Activated B cell treated with CpG ODN at 0.5 μM for 24 hours (primary cell): Measurements from ENCODE around the gene PSMB8. TPM values are rescaled to one million over a fixed set of nuclear protein-coding genes. Genes with fewer than 3 reads are reported as not detected.

Source experiments
- ATAC-seq: fragments of 200-7000 bp; cut with Tn5 transposase; one replicate; pipeline ENCODE4 v1.10.0; 2021; ENCODE audit warnings: low read depth, mild to moderate bottlenecking, moderate library complexity
- CTCF ChIA-PET: fragments of 350-600 bp; sonication (Branson Sonifier 250); formaldehyde crosslinking; loops from one replicate; lab custom pipeline; 2021; ENCODE audit warnings: antibody characterized with exemption; lab: Charles Lee
- POLR2A ChIA-PET: fragments of 350-600 bp; sonication (Branson Sonifier 250); formaldehyde crosslinking; loops from one replicate; lab custom pipeline; 2021; ENCODE audit warnings: antibody characterized with exemption; lab: Charles Lee
- DNase-seq: peaks from one replicate; pipeline ENCODE4 v3.0.0; 2022
- H3K27ac Mint-ChIP-seq: one replicate; pipeline ENCODE4 v1.8.0; 2020; ENCODE audit warnings: mixed read lengths
- H3K27me3 Mint-ChIP-seq: one replicate; pipeline ENCODE4 v1.8.0; 2021; ENCODE audit warnings: mixed read lengths
- H3K36me3 Mint-ChIP-seq: one replicate; pipeline ENCODE4 v1.8.0; 2021; ENCODE audit warnings: low read depth, mixed read lengths
- H3K4me1 Mint-ChIP-seq: one replicate; pipeline ENCODE4 v1.8.0; 2021; ENCODE audit warnings: mixed read lengths
- H3K4me3 Mint-ChIP-seq: one replicate; pipeline ENCODE4 v1.8.0; 2020; ENCODE audit warnings: mild to moderate bottlenecking, mixed read lengths
- H3K9me3 Mint-ChIP-seq: one replicate; pipeline ENCODE4 v1.8.0; 2020; ENCODE audit warnings: mixed read lengths
- intact Hi-C: fragments of 100-400 bp; cut with micrococcal nuclease; formaldehyde crosslinking; loops from one replicate; pipeline ENCODE4 v1.15.1; 2024
- total RNA-seq: library from RNA; stranded (reverse); gene quantifications from 2 replicates; pipeline ENCODE4 v1.2.3, GENCODE V29; 2022
- TF ChIP-seq, protein P1 (sequence below): fragments of 200-600 bp; IDR thresholded peaks from one replicate; pipeline ENCODE4 v1.8.0; 2022; ENCODE audit warnings: antibody characterized with exemption, mild to moderate bottlenecking

PSMB8 gene
- total RNA-seq, 1 donor from 2014 or later: 182 TPM

DNA sequence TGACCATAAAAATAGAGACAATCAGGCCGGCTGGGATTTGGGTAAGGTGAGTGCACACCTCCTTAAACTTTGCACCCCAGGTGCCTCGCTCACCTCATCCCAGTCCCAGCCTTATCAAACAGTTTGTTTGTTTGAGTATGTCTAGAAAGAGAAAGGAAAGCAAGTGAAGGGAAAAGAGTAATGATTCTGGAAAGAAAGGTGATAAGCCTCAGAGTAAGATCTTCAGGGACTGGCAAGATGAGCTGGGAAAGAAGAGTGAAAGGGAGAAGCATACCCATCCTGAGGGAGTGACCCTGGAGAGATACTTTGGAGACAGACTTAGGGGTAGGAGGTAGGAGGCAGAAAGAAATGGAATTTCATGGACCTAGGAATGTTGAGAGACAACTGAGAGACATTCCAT is 7.0 kb downstream of the PSMB8 start:
- H3K27me3 Mint-ChIP-seq: no peaks in the 10 kb centered on the region
- ChIA-PET POLR2A (interaction anchor here (2.7 to 11.9 kb wide), 3 partner anchors 17 to 32 kb away, joined by 29 to 904 read pairs (median 240); partner anchors contain the start of genes PSMB9 and TAP1), CTCF (interaction anchor here (0.7 to 9.7 kb wide), 4 partner anchors 9 to 148 kb away, joined by 3 to 218 read pairs (median 121); partner anchors contain the start of genes PSMB9 and TAP1)
- H3K9me3 Mint-ChIP-seq: no peaks in the 10 kb centered on the region
- H3K4me1 Mint-ChIP-seq: peaks cover 86% of the 10 kb centered on the region
- ATAC-seq: no peak
- peak overlapping the region; percentile 92 for H3K4me3 Mint-ChIP-seq
- DNase-seq: no peak
- TF ChIP-seq, protein P1, sequence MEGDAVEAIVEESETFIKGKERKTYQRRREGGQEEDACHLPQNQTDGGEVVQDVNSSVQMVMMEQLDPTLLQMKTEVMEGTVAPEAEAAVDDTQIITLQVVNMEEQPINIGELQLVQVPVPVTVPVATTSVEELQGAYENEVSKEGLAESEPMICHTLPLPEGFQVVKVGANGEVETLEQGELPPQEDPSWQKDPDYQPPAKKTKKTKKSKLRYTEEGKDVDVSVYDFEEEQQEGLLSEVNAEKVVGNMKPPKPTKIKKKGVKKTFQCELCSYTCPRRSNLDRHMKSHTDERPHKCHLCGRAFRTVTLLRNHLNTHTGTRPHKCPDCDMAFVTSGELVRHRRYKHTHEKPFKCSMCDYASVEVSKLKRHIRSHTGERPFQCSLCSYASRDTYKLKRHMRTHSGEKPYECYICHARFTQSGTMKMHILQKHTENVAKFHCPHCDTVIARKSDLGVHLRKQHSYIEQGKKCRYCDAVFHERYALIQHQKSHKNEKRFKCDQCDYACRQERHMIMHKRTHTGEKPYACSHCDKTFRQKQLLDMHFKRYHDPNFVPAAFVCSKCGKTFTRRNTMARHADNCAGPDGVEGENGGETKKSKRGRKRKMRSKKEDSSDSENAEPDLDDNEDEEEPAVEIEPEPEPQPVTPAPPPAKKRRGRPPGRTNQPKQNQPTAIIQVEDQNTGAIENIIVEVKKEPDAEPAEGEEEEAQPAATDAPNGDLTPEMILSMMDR: no peak
- peak overlapping the region; percentile 100 for H3K27ac Mint-ChIP-seq
- peaks cover 80% of the 10 kb centered on the region for H3K36me3 Mint-ChIP-seq
- intact Hi-C loops: no loop called here

DNA sequence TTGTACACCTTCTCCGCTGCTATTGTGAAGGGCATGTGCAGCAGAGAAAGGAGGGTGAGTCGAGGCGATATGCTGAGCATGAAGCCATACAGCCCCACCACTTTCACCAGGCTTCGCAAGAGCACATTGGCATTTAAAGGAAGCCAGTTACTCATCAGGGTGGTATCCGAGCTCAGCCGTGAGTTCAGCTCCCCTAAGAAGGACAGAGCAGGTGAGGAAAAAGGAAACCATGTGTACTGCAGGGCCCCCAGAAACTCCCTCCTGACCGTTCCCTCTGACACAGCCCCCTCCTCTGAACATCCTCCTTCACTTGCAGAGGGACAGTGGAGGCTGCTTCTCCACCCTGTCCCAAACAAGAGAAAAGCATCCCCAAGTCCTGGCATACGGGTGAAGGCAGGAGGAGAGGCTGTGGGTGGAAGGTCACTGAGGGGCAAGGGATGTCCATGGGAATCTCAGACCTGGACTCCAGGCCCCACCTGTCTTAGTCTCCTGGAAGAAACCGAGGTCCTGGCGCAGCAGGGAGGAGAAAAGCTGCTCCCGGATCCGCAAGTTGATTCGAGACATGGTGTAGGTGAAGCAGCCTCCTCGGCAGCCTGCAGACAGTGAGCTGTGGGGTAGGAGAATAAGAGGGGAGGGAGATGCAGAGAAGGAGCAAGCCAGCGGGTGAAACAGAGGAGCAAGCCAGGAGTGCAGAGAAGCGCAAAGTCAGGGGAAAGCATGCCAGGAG is 8.5 kb downstream of the PSMB8 start:
- Mint-ChIP-seq H3K27me3 (no peaks in the 10 kb centered on the region), H3K4me3 (peak overlapping the region; percentile 35), H3K36me3 (peaks cover 80% of the 10 kb centered on the region), H3K4me1 (peaks cover 80% of the 10 kb centered on the region), H3K9me3 (no peaks in the 10 kb centered on the region), H3K27ac (peak overlapping the region; percentile 1)
- ChIA-PET POLR2A (interaction anchor here (0.8 to 2.9 kb wide), 2 partner anchors 14 to 19 kb away, joined by 3 to 17 read pairs; partner anchors contain the start of genes PSMB9 and TAP1), CTCF (interaction anchor here (0.6 to 1.7 kb wide), 3 partner anchors 33 to 292 kb away, joined by 3 to 7 read pairs (median 6); no protein-coding TSS in a partner anchor)
- DNase-seq (no peak), ATAC-seq (no peak)
- intact Hi-C loops: no loop called here
- TF ChIP-seq, protein P1: no peak

DNA sequence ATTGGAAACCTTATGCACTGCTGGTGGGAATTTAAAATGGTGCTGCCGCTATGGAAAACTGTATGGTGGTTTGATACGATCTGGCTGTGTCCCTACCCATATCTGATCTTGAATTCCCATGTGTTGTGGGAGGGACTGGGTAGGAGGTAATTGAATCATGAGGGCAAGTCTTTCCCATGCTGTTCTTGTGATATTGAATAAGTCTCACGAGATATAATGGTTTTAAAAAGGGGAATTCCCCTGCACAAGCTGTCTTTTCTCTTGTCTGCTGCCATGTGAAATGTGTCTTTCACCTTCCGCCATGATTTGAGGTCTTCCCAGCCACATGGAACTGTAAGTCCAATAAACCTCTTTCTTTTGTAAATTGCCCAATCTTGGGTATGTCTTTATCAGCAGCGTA is 10.2 kb downstream of the PSMB8 start:
- Mint-ChIP-seq H3K27ac (peak overlapping the region; percentile 38), H3K36me3 (peaks cover 93% of the 10 kb centered on the region), H3K27me3 (no peaks in the 10 kb centered on the region), H3K9me3 (no peaks in the 10 kb centered on the region), H3K4me1 (peaks cover 63% of the 10 kb centered on the region), H3K4me3 (no peak overlapping the region)
- DNase-seq (no peak), ATAC-seq (no peak)
- TF ChIP-seq, protein P1: no peak
- intact Hi-C loops: no loop called here
- ChIA-PET CTCF (interaction anchor here (1.7 kb wide), 1 partner anchor 34 kb away, joined by 7 read pairs; no protein-coding TSS in a partner anchor), POLR2A (interaction anchor here (2.9 kb wide), 1 partner anchor 20 kb away, joined by 17 read pairs; the partner anchor contains the start of genes PSMB9 and TAP1)

DNA sequence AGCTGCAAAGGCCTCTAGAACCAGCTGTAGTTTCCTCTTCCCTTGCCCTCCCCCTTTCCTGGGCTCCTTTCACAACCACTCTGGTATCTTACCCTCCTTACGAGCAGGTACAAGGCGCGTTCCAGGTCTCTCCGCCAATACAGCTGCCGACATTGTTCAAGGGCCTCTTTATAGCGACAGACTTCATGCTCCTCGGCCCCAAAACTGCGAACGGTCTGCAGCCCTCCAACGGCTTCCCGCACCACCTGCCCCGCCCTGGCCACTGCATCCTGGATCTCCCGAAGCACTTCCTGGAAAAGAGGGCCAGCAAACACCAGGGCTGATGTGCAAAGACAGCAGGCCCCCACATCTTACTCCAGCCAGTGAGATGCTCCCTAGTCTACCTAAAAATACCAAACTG is 11.3 kb downstream of the PSMB8 start:
- no peak overlapping the region for H3K27ac Mint-ChIP-seq

More for the DNA sequence above, 11.3 kb downstream of the PSMB8 start:
- ATAC-seq (no peak), DNase-seq (no peak)
- POLR2A ChIA-PET: interaction anchor here (0.5 to 1.2 kb wide), 2 partner anchors 8 to 21 kb away, joined by 3 read pairs; partner anchors contain the start of gene TAP1
- no peaks in the 10 kb centered on the region for H3K9me3 Mint-ChIP-seq
- H3K27me3 Mint-ChIP-seq: no peaks in the 10 kb centered on the region
- no peak overlapping the region for H3K4me3 Mint-ChIP-seq
- intact Hi-C loops: no loop called here
- peaks cover 97% of the 10 kb centered on the region for H3K36me3 Mint-ChIP-seq
- CTCF ChIA-PET: interaction anchor here (1.2 kb wide), 1 partner anchor 21 kb away, joined by 3 read pairs; the partner anchor contains the start of gene TAP1
- TF ChIP-seq, protein P1: no peak
- H3K4me1 Mint-ChIP-seq: peaks cover 59% of the 10 kb centered on the region
